Endometrial microvascular endothelial cells (primary cell): ENCODE measurements around the gene TJP2. TPM values are rescaled to one million over a fixed set of nuclear protein-coding genes. Genes with fewer than 3 reads are reported as not detected.

ENCODE experiments used
- in situ Hi-C: cut with HindIII; loops from 2 replicates; pipeline ENCODE4 v1.10.0; 2017; ENCODE audit warnings: low sequenced_read_pairs, low pct_unique_long_range_greater_than_20kb; ENCODE audit errors: inconsistent ontology term
- total RNA-seq: library from RNA; depleted of rRNA; stranded (reverse); fragments of >200 nt; gene quantifications from one replicate; pipeline ENCODE4 v1.2.3, GENCODE V29; 2015; ENCODE audit errors: inconsistent ontology term

TJP2 gene
- total RNA-seq, 1 donor from 2014 or later: 279 TPM

GRCh38 chr9:69184266-69184665 lies 10.2 kb downstream of the TJP2 start:
- in situ Hi-C loops: no loop called here

DNA sequence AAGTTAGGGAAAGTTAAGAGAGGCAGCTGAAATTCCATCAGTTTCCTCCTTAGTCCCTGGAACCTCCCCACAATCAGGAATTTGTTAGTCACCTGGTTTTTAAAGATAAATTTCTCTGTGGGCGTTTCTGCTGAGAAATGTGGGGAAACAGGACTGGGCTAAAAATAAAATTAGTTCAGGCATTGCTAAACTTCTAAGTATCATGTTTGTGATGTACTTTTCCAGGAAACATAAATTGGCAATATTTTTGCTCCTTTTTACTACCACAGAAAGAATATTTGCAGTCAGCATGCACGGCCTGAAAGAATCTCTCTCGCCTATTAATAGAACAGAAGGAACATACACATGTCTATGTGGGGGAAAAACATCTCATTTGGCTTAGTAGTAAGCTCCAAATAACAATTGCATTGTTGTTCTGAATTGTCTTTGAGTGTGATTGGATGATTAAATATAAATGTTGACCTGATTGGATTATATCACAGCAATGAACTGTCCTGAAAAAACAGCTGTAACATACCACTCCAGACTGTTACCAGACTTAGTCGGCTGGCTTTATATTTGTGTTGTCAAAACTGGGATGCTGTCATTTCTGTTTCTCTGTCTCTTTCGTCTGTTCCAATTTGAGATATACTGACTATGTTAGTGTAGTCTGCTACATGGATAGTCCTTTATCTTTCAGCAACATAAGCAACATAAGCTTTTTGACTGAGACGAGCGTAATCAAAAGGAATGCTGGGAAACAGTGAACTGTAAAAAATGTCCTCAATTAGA lies 12.9 kb downstream of the TJP2 start:
- in situ Hi-C loops: no loop called here

GRCh38 chr9:69188975-69189374 lies 14.9 kb downstream of the TJP2 start:
- in situ Hi-C loops: no loop called here

GRCh38 chr9:69190086-69190862 lies 16.2 kb downstream of the TJP2 start:
- in situ Hi-C loops: no loop called here

- in situ Hi-C loops: no loop called here
Observed at GRCh38 chr9:69190863-69191181, 16.7 kb downstream of the TJP2 start.

DNA sequence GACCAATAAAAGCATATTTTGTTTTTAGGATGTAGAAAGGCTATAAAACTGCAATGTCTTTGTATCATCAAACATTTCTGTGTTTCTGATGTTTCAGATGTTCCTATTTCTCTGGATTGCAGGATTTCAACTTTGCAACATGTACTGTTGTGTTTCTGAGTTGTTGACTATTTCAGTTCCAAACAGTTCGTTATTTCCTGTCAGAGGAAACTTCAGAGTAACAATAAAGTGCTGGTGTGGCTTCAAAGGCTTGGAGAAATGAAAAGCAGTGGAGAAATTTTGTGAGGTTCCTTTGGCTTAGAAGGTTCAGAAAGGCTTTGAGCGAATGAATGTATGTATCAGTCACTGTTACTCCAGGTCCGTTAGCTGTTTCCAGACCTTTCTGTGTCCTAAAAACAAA lies 17.2 kb downstream of the TJP2 start:
- in situ Hi-C loops: no loop called here

DNA sequence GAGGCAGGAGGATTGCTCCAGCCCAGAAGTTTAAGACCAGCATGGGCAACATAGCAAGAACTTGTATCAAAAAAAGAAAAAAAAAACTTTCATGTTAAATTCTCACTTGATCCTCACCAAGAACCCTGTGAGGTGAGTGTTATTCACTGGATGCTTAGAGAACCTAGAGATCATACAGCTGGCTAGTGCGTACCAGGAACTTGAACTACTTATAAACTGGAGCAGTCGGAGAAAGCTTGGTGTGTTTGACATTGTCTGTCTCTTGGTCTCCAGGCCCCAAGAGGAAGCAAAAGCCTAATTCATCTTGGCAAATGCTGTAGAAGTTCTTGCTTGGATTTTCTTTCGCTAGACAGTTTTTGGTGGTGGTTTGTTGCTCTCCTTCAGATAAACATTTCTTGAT lies 18.1 kb downstream of the TJP2 start:
- in situ Hi-C loops: no loop called here

DNA sequence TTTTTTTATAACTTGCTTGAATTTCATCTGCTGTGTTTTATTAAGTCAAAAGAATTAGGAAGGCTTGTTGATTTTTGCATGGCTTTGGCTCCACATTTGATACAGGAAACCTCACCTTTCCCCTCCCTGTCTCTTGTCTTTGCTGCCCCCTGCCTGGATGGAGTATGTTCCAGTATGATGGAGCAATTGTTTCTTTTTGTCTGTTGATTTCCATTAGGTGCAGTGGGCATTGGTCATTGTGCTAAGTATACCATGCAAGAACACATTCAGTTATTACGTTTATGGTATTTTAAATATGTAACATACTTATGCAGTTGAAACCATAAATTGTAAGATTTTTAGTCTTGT lies 19.6 kb downstream of the TJP2 start:
- in situ Hi-C loops: no loop called here

GRCh38 chr9:69194702-69195418 lies 20.8 kb downstream of the TJP2 start:
- in situ Hi-C loops: no loop called here

DNA sequence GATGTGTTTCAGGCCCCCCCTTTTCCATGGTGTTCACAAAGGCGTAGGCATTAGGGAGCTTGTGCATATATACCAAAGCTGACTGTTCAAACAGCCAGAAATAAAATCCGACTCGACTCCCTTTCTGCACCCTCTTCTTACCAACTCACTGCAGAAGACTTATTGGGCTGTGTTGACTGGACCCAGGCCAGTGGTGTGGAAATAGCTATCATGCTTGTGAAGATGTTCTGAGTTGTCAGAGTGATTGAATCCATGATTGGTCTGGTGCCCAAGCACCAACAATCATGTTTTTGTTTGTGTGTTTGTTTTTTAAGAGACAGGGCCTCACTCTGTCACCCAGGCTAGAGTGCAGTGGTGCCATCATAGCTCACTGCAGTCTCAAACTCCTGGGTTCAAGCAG lies 21.6 kb downstream of the TJP2 start:
- in situ Hi-C loops: no loop called here

DNA sequence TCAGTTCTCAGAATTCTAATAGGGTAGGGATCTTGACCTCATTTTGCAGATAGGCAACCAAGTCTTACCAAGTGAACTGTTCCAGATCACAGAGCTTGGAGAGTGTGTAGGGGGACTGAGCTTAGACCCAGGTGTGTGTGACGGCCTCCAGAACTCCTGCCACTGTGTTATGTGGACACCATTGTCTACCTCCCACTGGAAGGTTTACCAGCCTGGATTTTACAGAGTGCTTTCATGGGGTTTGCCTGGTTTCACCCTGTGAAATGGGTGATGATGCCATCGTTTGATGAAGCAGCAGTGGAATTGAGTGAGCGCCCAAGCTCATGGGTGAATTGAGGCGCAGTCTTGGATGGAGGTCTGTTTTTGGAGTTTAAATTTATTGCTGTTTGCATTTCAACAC lies 23.6 kb downstream of the TJP2 start:
- in situ Hi-C loops: no loop called here

- in situ Hi-C loops: no loop called here
Observed at GRCh38 chr9:69198521-69199220, 24.6 kb downstream of the TJP2 start.

GRCh38 chr9:69199769-69200470 lies 25.8 kb downstream of the TJP2 start:
- in situ Hi-C loops: no loop called here

DNA sequence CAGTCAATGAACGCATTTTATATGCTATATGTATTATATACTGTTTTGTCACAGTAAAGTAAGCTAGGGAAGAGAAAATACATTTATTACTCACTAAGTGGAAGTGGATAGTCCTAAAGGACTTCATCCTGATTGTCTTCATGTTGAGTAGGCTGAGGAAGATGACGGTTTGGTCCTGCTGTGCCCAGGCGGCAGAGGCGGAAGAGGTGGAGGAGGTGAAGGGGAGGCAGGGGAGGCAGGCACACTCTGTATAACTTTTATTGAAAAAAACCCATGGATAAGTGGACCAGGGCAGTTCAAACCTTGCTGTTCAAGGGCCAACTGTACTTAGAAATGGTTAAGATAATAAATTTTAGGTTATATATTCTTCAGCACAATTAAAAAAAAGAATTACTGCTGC lies 28.5 kb downstream of the TJP2 start:
- in situ Hi-C loops: no loop called here

DNA sequence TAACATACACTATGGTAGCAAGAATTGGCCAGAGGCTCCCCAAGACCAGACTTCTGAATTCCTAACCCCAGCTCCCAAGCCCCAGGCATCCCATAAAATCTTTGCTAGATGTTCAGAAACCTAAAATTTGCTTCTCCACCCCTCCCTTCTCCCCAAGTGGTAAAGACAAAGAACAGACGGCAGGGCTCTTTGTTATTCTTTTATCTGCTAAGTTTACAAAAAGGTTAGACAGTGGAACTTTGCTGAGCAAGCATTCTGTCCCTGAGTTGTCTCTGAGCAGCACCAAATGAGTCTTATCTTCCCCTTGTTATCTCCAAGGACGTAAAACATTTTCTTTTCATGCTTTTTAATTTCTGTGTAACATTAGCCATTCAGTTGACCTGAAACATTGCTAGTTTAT lies 30.2 kb downstream of the TJP2 start:
- in situ Hi-C loops: no loop called here

DNA sequence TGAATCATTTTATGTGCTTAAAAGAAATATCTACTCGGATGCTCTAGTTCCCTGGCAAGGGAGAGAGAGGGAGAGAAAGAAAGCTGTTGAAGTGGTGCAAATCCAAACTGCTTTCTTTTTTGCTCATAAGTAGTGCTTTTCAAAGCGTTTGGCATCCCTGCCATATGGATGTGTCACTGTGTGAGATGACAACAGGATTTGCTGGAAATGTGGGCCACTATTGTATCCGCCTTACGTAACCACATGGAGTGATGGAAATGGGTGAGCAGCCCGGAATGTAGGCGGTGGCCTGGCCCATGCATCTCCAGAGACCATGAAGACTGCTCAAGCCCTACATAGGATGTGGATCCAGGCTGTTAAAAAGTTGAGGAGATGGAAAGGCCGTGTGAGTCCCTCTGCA lies 30.8 kb downstream of the TJP2 start:
- in situ Hi-C loops: no loop called here

DNA sequence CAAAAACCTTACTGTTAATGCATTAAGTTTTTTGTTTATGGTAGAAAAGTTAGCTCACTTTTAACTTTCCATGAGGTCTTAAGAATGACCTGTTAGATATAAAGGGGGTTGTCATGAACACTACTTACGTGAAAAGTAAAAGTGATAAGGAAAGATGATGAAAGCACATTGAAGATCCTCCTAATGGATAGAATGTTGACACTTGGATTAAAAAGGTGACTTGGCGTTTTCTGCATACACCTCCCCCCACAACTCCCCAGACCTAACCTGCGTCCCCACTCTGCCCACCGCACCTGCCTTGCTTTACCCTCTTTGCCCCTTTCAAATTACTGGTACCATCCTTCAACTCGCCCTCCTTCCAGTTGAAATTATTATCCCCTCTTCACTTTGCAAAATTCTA lies 32.0 kb downstream of the TJP2 start:
- in situ Hi-C loops: no loop called here

- in situ Hi-C loops: no loop called here
Observed at GRCh38 chr9:69207503-69207902, 33.4 kb downstream of the TJP2 start.

- in situ Hi-C loops: no loop called here
Observed at GRCh38 chr9:69211424-69212036, 37.5 kb downstream of the TJP2 start.
